H9 (cell line): Measurements from ENCODE around the gene GOLGA3. TPM values are rescaled to one million over a fixed set of nuclear protein-coding genes. Genes with fewer than 3 reads are reported as not detected.

Experiments used
- DNase-seq: peaks from one replicate; pipeline ENCODE4 v3.0.0-alpha.2; 2017
- H2AFZ ChIP-seq: one replicate; pipeline ENCODE4 v1.6.1; 2013; ENCODE audit warnings: mild to moderate bottlenecking, low read length, control low read depth, moderate library complexity
- H2AK5ac ChIP-seq: 2 replicates; pipeline ENCODE4 v1.6.1; 2013; ENCODE audit warnings: low read length, control low read depth, mixed read lengths; ENCODE audit not compliant: insufficient read length
- H2BK120ac ChIP-seq: one replicate; pipeline ENCODE4 v1.6.1; 2013; ENCODE audit warnings: low read depth, mild to moderate bottlenecking, low read length, control low read depth, inconsistent platforms; ENCODE audit not compliant: poor library complexity, severe bottlenecking
- H2BK12ac ChIP-seq: 2 replicates; pipeline ENCODE4 v1.6.1; 2013; ENCODE audit warnings: low read length, control low read depth, mixed read lengths, low read depth; ENCODE audit not compliant: insufficient read length
- H2BK15ac ChIP-seq: 2 replicates; pipeline ENCODE4 v1.6.1; 2013; ENCODE audit warnings: low read depth, low read length, control low read depth
- H2BK20ac ChIP-seq: one replicate; pipeline ENCODE4 v1.6.1; 2013; ENCODE audit warnings: low read depth, mild to moderate bottlenecking, low read length, control low read depth, inconsistent platforms; ENCODE audit not compliant: poor library complexity, severe bottlenecking
- H2BK5ac ChIP-seq: 2 replicates; pipeline ENCODE4 v1.6.1; 2013; ENCODE audit warnings: low read length, control low read depth, mixed read lengths; ENCODE audit not compliant: insufficient read length
- H3K14ac ChIP-seq: 2 replicates; pipeline ENCODE4 v1.6.1; 2013; ENCODE audit warnings: low read length, control low read depth; ENCODE audit not compliant: insufficient read depth
- H3K18ac ChIP-seq: 2 replicates; pipeline ENCODE4 v1.6.1; 2013; ENCODE audit warnings: low read depth, mild to moderate bottlenecking, mixed read lengths, low read length, control low read depth; ENCODE audit not compliant: insufficient read length
- H3K23ac ChIP-seq: 2 replicates; pipeline ENCODE4 v1.6.1; 2013; ENCODE audit warnings: low read length, control low read depth, mixed read lengths, low read depth; ENCODE audit not compliant: insufficient read length
- H3K23me2 ChIP-seq: 2 replicates; pipeline ENCODE4 v1.6.1; 2013; ENCODE audit warnings: low read depth, mild to moderate bottlenecking, mixed read lengths, low read length, control low read depth; ENCODE audit not compliant: insufficient read length, poor library complexity, severe bottlenecking
- H3K27ac ChIP-seq: 2 replicates; pipeline ENCODE4 v1.5.1; 2013; ENCODE audit warnings: low read length, control low read depth, mixed read lengths, low read depth; ENCODE audit not compliant: insufficient read length
- H3K27me3 ChIP-seq: 2 replicates; pipeline ENCODE4 v1.6.1; 2013; ENCODE audit warnings: low read length, control low read depth, inconsistent platforms; ENCODE audit not compliant: insufficient read depth
- H3K4ac ChIP-seq: 2 replicates; pipeline ENCODE4 v1.6.1; 2013; ENCODE audit warnings: low read depth, mild to moderate bottlenecking, control low read depth, inconsistent platforms, low read length, moderate library complexity
- H3K4me1 ChIP-seq: 2 replicates; pipeline ENCODE4 v1.6.1; 2013; ENCODE audit warnings: low read length, control low read depth, inconsistent platforms; ENCODE audit not compliant: insufficient read depth
- H3K4me2 ChIP-seq: 2 replicates; pipeline ENCODE4 v1.6.1; 2013; ENCODE audit warnings: low read length, control low read depth, mixed read lengths; ENCODE audit not compliant: insufficient read length, insufficient read depth
- H3K56ac ChIP-seq: 2 replicates; pipeline ENCODE4 v1.6.1; 2013; ENCODE audit warnings: low read depth, mild to moderate bottlenecking, mixed read lengths, low read length, control low read depth; ENCODE audit not compliant: insufficient read length
- H3K79me1 ChIP-seq: 2 replicates; pipeline ENCODE4 v1.6.1; 2013; ENCODE audit warnings: low read depth, mild to moderate bottlenecking, moderate library complexity, low read length, control low read depth, inconsistent platforms; ENCODE audit not compliant: insufficient read depth, poor library complexity, severe bottlenecking
- H3K79me2 ChIP-seq: 2 replicates; pipeline ENCODE4 v1.6.1; 2013; ENCODE audit warnings: low read length, control low read depth, inconsistent platforms; ENCODE audit not compliant: insufficient read depth
- H3K9ac ChIP-seq: 2 replicates; pipeline ENCODE4 v1.6.1; 2013; ENCODE audit warnings: low read length, control low read depth, mixed read lengths; ENCODE audit not compliant: insufficient read length; ENCODE audit errors: extremely low read depth
- H3K9me3 ChIP-seq: one replicate; pipeline ENCODE4 v1.6.1; 2013; ENCODE audit warnings: low read depth, low read length, inconsistent platforms; ENCODE audit not compliant: control insufficient read depth
- H3T11ph ChIP-seq: one replicate; pipeline ENCODE4 v1.6.1; 2013; ENCODE audit warnings: mild to moderate bottlenecking, low read length, control low read depth, inconsistent platforms
- H4K20me1 ChIP-seq: one replicate; pipeline ENCODE4 v1.6.1; 2013; ENCODE audit not compliant: control insufficient read depth, insufficient read length, insufficient read depth
- H4K5ac ChIP-seq: 2 replicates; pipeline ENCODE4 v1.6.1; 2013; ENCODE audit warnings: low read depth, mild to moderate bottlenecking, mixed read lengths, low read length, control low read depth; ENCODE audit not compliant: insufficient read length
- H4K8ac ChIP-seq: replicated peaks from 2 replicates; pipeline ENCODE4 v1.6.1; 2013; ENCODE audit warnings: low read length, control low read depth, mixed read lengths, low read depth; ENCODE audit not compliant: insufficient read length
- H4K91ac ChIP-seq: 2 replicates; pipeline ENCODE4 v1.6.1; 2013; ENCODE audit warnings: low read depth, mild to moderate bottlenecking, moderate library complexity, mixed read lengths, low read length, control low read depth; ENCODE audit not compliant: insufficient read length
- H3K27ac Mint-ChIP-seq, 3 experiments: 2 replicates in 2 of 3; 3 replicates in 1 of 3; pipeline ENCODE4 v1.8.0; 2020 to 2021; ENCODE audit warnings: mixed read lengths in 3 of 3, mild to moderate bottlenecking in 1 of 3, moderate library complexity in 1 of 3
- H3K27me3 Mint-ChIP-seq: 2 replicates; pipeline ENCODE4 v1.8.0; 2021; ENCODE audit warnings: low read depth, mild to moderate bottlenecking, moderate library complexity, mixed read lengths
- H3K36me3 Mint-ChIP-seq, 3 experiments: 2 replicates in 2 of 3; 3 replicates in 1 of 3; pipeline ENCODE4 v1.8.0; 2020 to 2021; ENCODE audit warnings: low read depth in 3 of 3, mixed read lengths in 3 of 3; ENCODE audit not compliant: insufficient read depth in 1 of 3
- H3K4me1 Mint-ChIP-seq, 2 experiments: 2 replicates each; pipeline ENCODE4 v1.8.0; 2020; ENCODE audit warnings: mixed read lengths in 2 of 2
- H3K4me3 Mint-ChIP-seq, 2 experiments: 2 replicates in 1 of 2; 3 replicates in 1 of 2; pipeline ENCODE4 v1.8.0; 2020 to 2021; ENCODE audit warnings: mild to moderate bottlenecking in 2 of 2, mixed read lengths in 2 of 2, moderate library complexity in 1 of 2
- H3K9me3 Mint-ChIP-seq, 2 experiments: 2 replicates in 1 of 2; 3 replicates in 1 of 2; pipeline ENCODE4 v1.8.0; 2020; ENCODE audit warnings: mild to moderate bottlenecking in 2 of 2, mixed read lengths in 2 of 2, moderate library complexity in 1 of 2
- WGBS: extraction: QIAGEN DNeasy Blood & Tissue Kit; methylation state at CpG from one replicate; pipeline ENCODE4 v1.1.7; 2013; ENCODE audit warnings: missing lambda C conversion rate, low lambda C conversion rate, mixed read lengths; ENCODE audit not compliant: insufficient read length; ENCODE audit errors: extremely low coverage; 5-methylcytosine and 5-hydroxymethylcytosine counted together
- total RNA-seq: library from RNA; stranded (reverse); gene quantifications from 2 replicates; pipeline ENCODE4 v1.2.1, GENCODE V29; 2021
- TF ChIP-seq, protein P1 (sequence below): fragments of 200-600 bp; sonication (generic); conservative IDR thresholded peaks from 3 replicates; pipeline ENCODE4 v1.8.0; 2021; ENCODE audit warnings: antibody characterized with exemption, mild to moderate bottlenecking

GOLGA3 gene
- total RNA-seq, 1 experiment from 2014 or later, result 40.1 TPM

DNA sequence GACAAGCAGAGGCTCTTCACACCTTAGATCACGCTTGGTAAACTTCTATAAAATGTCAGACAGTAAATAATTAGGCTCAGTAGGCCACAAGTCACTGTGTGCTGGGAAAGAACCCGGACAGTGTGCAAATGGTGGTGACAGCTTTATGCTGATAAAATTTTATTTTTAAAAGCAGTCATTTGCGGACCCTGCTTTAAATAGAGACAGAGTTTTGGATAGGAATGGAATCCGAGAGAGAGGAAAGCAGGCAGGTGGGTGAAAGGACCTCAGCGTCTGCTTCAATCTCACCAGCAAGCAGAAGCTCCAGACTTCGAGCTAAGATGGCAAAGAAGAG lies 88.4 kb downstream of the GOLGA3 start:
- Histone ChIP-seq H3K9ac (no peak overlapping the region), H4K8ac (no peak overlapping the region), H2AK5ac (no peak overlapping the region), H2AFZ (no peak overlapping the region), H3K27me3 (no peaks in the 10 kb centered on the region), H3K56ac (no peak overlapping the region), H2BK5ac (no peak overlapping the region), H2BK15ac (no peak overlapping the region), H4K5ac (no peak overlapping the region), H4K91ac (no peak overlapping the region), H3K79me1 (no peaks in the 10 kb centered on the region), H2BK20ac (no peak overlapping the region), H4K20me1 (no peaks in the 10 kb centered on the region), H3K23ac (no peak overlapping the region), H3K18ac (no peak overlapping the region), H3K14ac (no peak overlapping the region), H3K23me2 (no peaks in the 10 kb centered on the region), H3K27ac (no peak overlapping the region), H2BK12ac (no peak overlapping the region), H3K4me1 (no peaks in the 10 kb centered on the region), H3K9me3 (no peaks in the 10 kb centered on the region), H3T11ph (no peak overlapping the region), H3K4me2 (no peak overlapping the region), H3K79me2 (no peaks in the 10 kb centered on the region; the same call in 1 of the 2 replicates), H3K4ac (no peak overlapping the region), H2BK120ac (no peak overlapping the region)
- H3K27ac Mint-ChIP-seq, result no peak overlapping the region
- no peaks in the 10 kb centered on the region for H3K4me1 Mint-ChIP-seq
- DNase-seq, result no peak
- H3K36me3 Mint-ChIP-seq, result peaks cover 69 to 96% (median 91%) of the 10 kb centered on the region in 3 experiments
- no peaks in the 10 kb centered on the region for H3K27me3 Mint-ChIP-seq
- WGBS, result no CpG with 5 or more reads among the region's 6 CpGs
- TF ChIP-seq, protein P1, sequence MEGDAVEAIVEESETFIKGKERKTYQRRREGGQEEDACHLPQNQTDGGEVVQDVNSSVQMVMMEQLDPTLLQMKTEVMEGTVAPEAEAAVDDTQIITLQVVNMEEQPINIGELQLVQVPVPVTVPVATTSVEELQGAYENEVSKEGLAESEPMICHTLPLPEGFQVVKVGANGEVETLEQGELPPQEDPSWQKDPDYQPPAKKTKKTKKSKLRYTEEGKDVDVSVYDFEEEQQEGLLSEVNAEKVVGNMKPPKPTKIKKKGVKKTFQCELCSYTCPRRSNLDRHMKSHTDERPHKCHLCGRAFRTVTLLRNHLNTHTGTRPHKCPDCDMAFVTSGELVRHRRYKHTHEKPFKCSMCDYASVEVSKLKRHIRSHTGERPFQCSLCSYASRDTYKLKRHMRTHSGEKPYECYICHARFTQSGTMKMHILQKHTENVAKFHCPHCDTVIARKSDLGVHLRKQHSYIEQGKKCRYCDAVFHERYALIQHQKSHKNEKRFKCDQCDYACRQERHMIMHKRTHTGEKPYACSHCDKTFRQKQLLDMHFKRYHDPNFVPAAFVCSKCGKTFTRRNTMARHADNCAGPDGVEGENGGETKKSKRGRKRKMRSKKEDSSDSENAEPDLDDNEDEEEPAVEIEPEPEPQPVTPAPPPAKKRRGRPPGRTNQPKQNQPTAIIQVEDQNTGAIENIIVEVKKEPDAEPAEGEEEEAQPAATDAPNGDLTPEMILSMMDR, result no peak
- H3K4me3 Mint-ChIP-seq, result no peak overlapping the region
- no peaks in the 10 kb centered on the region for H3K9me3 Mint-ChIP-seq
